Mesenchymal stem cell (in vitro differentiated cells and primary cell): Measurements from ENCODE around the gene SLIT3.

ENCODE experiments used
- DNase-seq: peaks from one replicate; pipeline ENCODE4 v3.0.0-alpha.2; 2013
- H2AFZ ChIP-seq: one replicate; pipeline ENCODE4 v1.6.1; 2013; ENCODE audit warnings: low read depth, mild to moderate bottlenecking, control low read depth, inconsistent platforms, low read length, moderate library complexity
- H2AK5ac ChIP-seq: 2 replicates; pipeline ENCODE4 v1.6.1; 2013; ENCODE audit warnings: low read length, moderate library complexity, mild to moderate bottlenecking, inconsistent platforms; ENCODE audit not compliant: severe bottlenecking
- H2BK120ac ChIP-seq: one replicate; pipeline ENCODE4 v1.6.1; 2013; ENCODE audit warnings: low read depth, mild to moderate bottlenecking, inconsistent platforms, low read length, moderate library complexity
- H2BK12ac ChIP-seq, 2 experiments: one replicate each; pipeline ENCODE4 v1.6.1; 2013; ENCODE audit warnings: inconsistent platforms in 2 of 2, low read length in 2 of 2, mild to moderate bottlenecking in 2 of 2, moderate library complexity in 2 of 2, control low read depth in 1 of 2
- H2BK15ac ChIP-seq: one replicate; pipeline ENCODE4 v1.6.1; 2013; ENCODE audit warnings: mild to moderate bottlenecking, low read depth, inconsistent platforms; ENCODE audit not compliant: poor library complexity, severe bottlenecking
- H2BK5ac ChIP-seq: 2 replicates; pipeline ENCODE4 v1.6.1; 2013; ENCODE audit warnings: low read depth, mild to moderate bottlenecking, low read length, control low read depth, inconsistent platforms; ENCODE audit not compliant: poor library complexity, severe bottlenecking
- H3K14ac ChIP-seq, 2 experiments: one replicate each; pipeline ENCODE4 v1.6.1; 2013; ENCODE audit warnings: inconsistent platforms in 2 of 2, low read length in 2 of 2, control low read depth in 1 of 2, mild to moderate bottlenecking in 1 of 2, moderate library complexity in 1 of 2
- H3K18ac ChIP-seq, 2 experiments: one replicate each; pipeline ENCODE4 v1.6.1; 2013; ENCODE audit warnings: inconsistent platforms in 2 of 2, low read length in 2 of 2, control low read depth in 1 of 2, low read depth in 1 of 2, mild to moderate bottlenecking in 1 of 2
- H3K23ac ChIP-seq, 2 experiments: one replicate each; pipeline ENCODE4 v1.6.1; 2013; ENCODE audit warnings: inconsistent platforms in 2 of 2, low read length in 2 of 2, mild to moderate bottlenecking in 2 of 2, moderate library complexity in 2 of 2, control low read depth in 1 of 2
- H3K27ac ChIP-seq: 2 replicates; pipeline ENCODE4 v1.5.1; 2013; ENCODE audit warnings: mild to moderate bottlenecking, moderate library complexity, low read length, control low read depth, inconsistent platforms; ENCODE audit not compliant: poor library complexity, severe bottlenecking
- H3K27me3 ChIP-seq, 2 experiments: 2 replicates each; pipeline versions ENCODE4 v1.6.1 to v1.7.0; 2013; ENCODE audit warnings: low read length in 2 of 2, mild to moderate bottlenecking in 2 of 2, moderate library complexity in 2 of 2, control low read depth in 1 of 2, inconsistent platforms in 1 of 2; ENCODE audit not compliant: control insufficient read depth in 1 of 2, insufficient read depth in 1 of 2
- H3K36me3 ChIP-seq, 2 experiments: 2 replicates each; pipeline versions ENCODE4 v1.6.1 to v1.7.0; 2013; ENCODE audit warnings: low read length in 2 of 2, control low read depth in 1 of 2, inconsistent platforms in 1 of 2, low read depth in 1 of 2, mild to moderate bottlenecking in 1 of 2; ENCODE audit not compliant: insufficient read depth in 2 of 2, control insufficient read depth in 1 of 2
- H3K4ac ChIP-seq, 2 experiments: one replicate each; pipeline ENCODE4 v1.6.1; 2013; ENCODE audit warnings: inconsistent platforms in 2 of 2, low read length in 2 of 2, mild to moderate bottlenecking in 2 of 2, moderate library complexity in 2 of 2, control low read depth in 1 of 2, low read depth in 1 of 2
- H3K4me1 ChIP-seq: 2 replicates; pipeline ENCODE4 v1.6.1; 2013; ENCODE audit warnings: low read depth, low read length, control low read depth; ENCODE audit not compliant: control insufficient read depth, insufficient read depth
- H3K4me2 ChIP-seq: 2 replicates; pipeline ENCODE4 v1.6.1; 2013; ENCODE audit warnings: low read length, mild to moderate bottlenecking, inconsistent platforms; ENCODE audit not compliant: poor library complexity, severe bottlenecking
- H3K4me3 ChIP-seq, 2 experiments: 2 replicates each; pipeline versions ENCODE4 v1.5.1 to v1.7.0; 2013; ENCODE audit warnings: low read length in 2 of 2, mild to moderate bottlenecking in 2 of 2, control low read depth in 1 of 2, low read depth in 1 of 2; ENCODE audit not compliant: insufficient read depth in 1 of 2
- H3K79me1 ChIP-seq: replicated peaks from 2 replicates; pipeline ENCODE4 v1.6.1; 2013; ENCODE audit warnings: mild to moderate bottlenecking, control low read depth, low read length, inconsistent platforms; ENCODE audit not compliant: poor library complexity, severe bottlenecking
- H3K9ac ChIP-seq: 2 replicates; pipeline ENCODE4 v1.7.0; 2013; ENCODE audit warnings: mild to moderate bottlenecking, low read length, moderate library complexity
- H3K9me3 ChIP-seq: 2 replicates; pipeline ENCODE4 v1.7.0; 2013; ENCODE audit warnings: mild to moderate bottlenecking, low read length; ENCODE audit not compliant: control insufficient read depth
- H4K8ac ChIP-seq: one replicate; pipeline ENCODE4 v1.6.1; 2013; ENCODE audit warnings: inconsistent platforms, mild to moderate bottlenecking, low read length, moderate library complexity
- H4K91ac ChIP-seq: one replicate; pipeline ENCODE4 v1.6.1; 2013; ENCODE audit warnings: mild to moderate bottlenecking, low read length, inconsistent platforms
- WGBS: methylation state at CpG from one replicate; pipeline ENCODE4 v1.1.7; 2013; ENCODE audit warnings: mixed read lengths; 5-methylcytosine and 5-hydroxymethylcytosine counted together

Gene SLIT3

GRCh38 chr5:169335806-169336205, 34.9 kb upstream of the SLIT3 start:
- Histone ChIP-seq H3K27me3 (peaks cover 0 to 12% of the 10 kb centered on the region in 2 experiments), H2BK12ac (no peak overlapping the region), H2BK15ac (no peak overlapping the region), H3K27ac (no peak overlapping the region), H3K36me3 (no peaks in the 10 kb centered on the region), H3K9me3 (no peaks in the 10 kb centered on the region), H3K14ac (no peak overlapping the region), H3K79me1 (no peaks in the 10 kb centered on the region), H2BK5ac (no peak overlapping the region), H3K18ac (no peak overlapping the region), H3K4me2 (no peak overlapping the region), H2BK120ac (no peak overlapping the region), H3K4me1 (no peaks in the 10 kb centered on the region), H2AK5ac (no peak overlapping the region), H4K91ac (no peak overlapping the region), H4K8ac (no peak overlapping the region), H3K4me3 (no peak overlapping the region), H3K4ac (no peak overlapping the region), H3K23ac (no peak overlapping the region), H3K9ac (no peak overlapping the region), H2AFZ (no peak overlapping the region)
- 86% methylated on average over 1 of the region's 2 CpGs for WGBS
- DNase-seq = no peak

- H2AFZ ChIP-seq = no peak overlapping the region
- H2BK120ac ChIP-seq = no peak overlapping the region
- no peaks in the 10 kb centered on the region for H3K36me3 ChIP-seq
- no peak overlapping the region for H3K23ac ChIP-seq
- no peak overlapping the region for H3K14ac ChIP-seq
- no peak overlapping the region for H3K27ac ChIP-seq
- H2BK5ac ChIP-seq = no peak overlapping the region
- no peaks in the 10 kb centered on the region for H3K79me1 ChIP-seq
- H2AK5ac ChIP-seq = no peak overlapping the region
- no peak for DNase-seq
- H3K4me3 ChIP-seq = no peak overlapping the region
- peaks cover 0 to 4% of the 10 kb centered on the region in 2 experiments for H3K27me3 ChIP-seq
- no peak overlapping the region for H2BK12ac ChIP-seq
- no peaks in the 10 kb centered on the region for H3K9me3 ChIP-seq
- no peak overlapping the region for H3K4ac ChIP-seq
- H4K91ac ChIP-seq = no peak overlapping the region
- no peak overlapping the region for H3K18ac ChIP-seq
- no peak overlapping the region for H2BK15ac ChIP-seq
- H3K4me2 ChIP-seq = no peak overlapping the region
- H4K8ac ChIP-seq = no peak overlapping the region
- 70% methylated on average over 6 of the region's 6 CpGs for WGBS
- no peak overlapping the region for H3K9ac ChIP-seq
- H3K4me1 ChIP-seq = no peaks in the 10 kb centered on the region
Measured at GRCh38 chr5:169333518-169333917, 32.6 kb upstream of the SLIT3 start.

- H3K27me3 ChIP-seq = peaks cover 0 to 3% of the 10 kb centered on the region in 2 experiments
- no peak overlapping the region for H2AFZ ChIP-seq
- no peak overlapping the region for H2BK15ac ChIP-seq
- H3K9me3 ChIP-seq = no peaks in the 10 kb centered on the region
- no peak overlapping the region for H3K4me2 ChIP-seq
- 66% methylated on average over 4 of the region's 4 CpGs for WGBS
- H2BK12ac ChIP-seq = no peak overlapping the region
- H3K27ac ChIP-seq = no peak overlapping the region
- no peak overlapping the region for H4K91ac ChIP-seq
- peak; percentile 14 for DNase-seq
- no peak overlapping the region for H2BK5ac ChIP-seq
- no peak overlapping the region for H2AK5ac ChIP-seq
- H4K8ac ChIP-seq = no peak overlapping the region
- H3K36me3 ChIP-seq = no peaks in the 10 kb centered on the region
- no peaks in the 10 kb centered on the region for H3K4me1 ChIP-seq
- H3K4ac ChIP-seq = no peak overlapping the region
- no peak overlapping the region for H3K9ac ChIP-seq
- H3K4me3 ChIP-seq = no peak overlapping the region
- H3K14ac ChIP-seq = no peak overlapping the region
- H3K79me1 ChIP-seq = no peaks in the 10 kb centered on the region
- no peak overlapping the region for H3K23ac ChIP-seq
- H3K18ac ChIP-seq = no peak overlapping the region
- H2BK120ac ChIP-seq = no peak overlapping the region
Measured at GRCh38 chr5:169331292-169331852, 30.4 kb upstream of the SLIT3 start.

- H3K36me3 ChIP-seq = no peaks in the 10 kb centered on the region
- no peak overlapping the region for H4K8ac ChIP-seq
- no peak overlapping the region for H2BK12ac ChIP-seq
- no peak overlapping the region for H3K9ac ChIP-seq
- no peak overlapping the region for H3K27ac ChIP-seq
- no peak overlapping the region for H3K14ac ChIP-seq
- H2BK120ac ChIP-seq = no peak overlapping the region
- no peak overlapping the region for H3K4ac ChIP-seq
- H3K79me1 ChIP-seq = no peaks in the 10 kb centered on the region
- no peak overlapping the region for H2BK15ac ChIP-seq
- no peak overlapping the region for H3K4me2 ChIP-seq
- no peak overlapping the region for H2AK5ac ChIP-seq
- H3K18ac ChIP-seq = no peak overlapping the region
- WGBS = 82% methylated on average over 4 of the region's 5 CpGs
- no peak overlapping the region for H3K23ac ChIP-seq
- H2BK5ac ChIP-seq = no peak overlapping the region
- H3K9me3 ChIP-seq = no peaks in the 10 kb centered on the region
- no peak overlapping the region for H2AFZ ChIP-seq
- no peak for DNase-seq
- no peak overlapping the region for H3K4me3 ChIP-seq
- no peaks in the 10 kb centered on the region for H3K4me1 ChIP-seq
- H3K27me3 ChIP-seq = no peaks in the 10 kb centered on the region
- no peak overlapping the region for H4K91ac ChIP-seq
Measured at GRCh38 chr5:169328401-169328800, 27.5 kb upstream of the SLIT3 start.
